ENCODE results near the gene ZNF420. TPM values are rescaled to one million over a fixed set of nuclear protein-coding genes. Genes with fewer than 3 reads are reported as not detected.
"Not testable (repeated sequence)": the region's sequence is repeated elsewhere in the genome, so short reads cannot be mapped to it uniquely, and the experiment has no call there.

The ZNF420 gene
- total RNA-seq = 5.4 and 7.1 TPM in 2 replicates

- peak within 1 kb of the TSS; percentile 83 for H3K4me3 ChIP-seq (ENCODE audit: low read depth, low read length)
- H3K27me3 ChIP-seq (ENCODE audit: control insufficient read depth, insufficient read depth, low read length) = no peaks in the 10 kb centered on the region
- FAIRE-seq (no peak), DNase-seq (ENCODE audit: low read depth) (peak; percentile 84)
- H3K36me3 ChIP-seq (ENCODE audit: control insufficient read depth, insufficient read depth, low read length) = no peaks in the 10 kb centered on the region
- TF ChIP-seq, protein P1, sequence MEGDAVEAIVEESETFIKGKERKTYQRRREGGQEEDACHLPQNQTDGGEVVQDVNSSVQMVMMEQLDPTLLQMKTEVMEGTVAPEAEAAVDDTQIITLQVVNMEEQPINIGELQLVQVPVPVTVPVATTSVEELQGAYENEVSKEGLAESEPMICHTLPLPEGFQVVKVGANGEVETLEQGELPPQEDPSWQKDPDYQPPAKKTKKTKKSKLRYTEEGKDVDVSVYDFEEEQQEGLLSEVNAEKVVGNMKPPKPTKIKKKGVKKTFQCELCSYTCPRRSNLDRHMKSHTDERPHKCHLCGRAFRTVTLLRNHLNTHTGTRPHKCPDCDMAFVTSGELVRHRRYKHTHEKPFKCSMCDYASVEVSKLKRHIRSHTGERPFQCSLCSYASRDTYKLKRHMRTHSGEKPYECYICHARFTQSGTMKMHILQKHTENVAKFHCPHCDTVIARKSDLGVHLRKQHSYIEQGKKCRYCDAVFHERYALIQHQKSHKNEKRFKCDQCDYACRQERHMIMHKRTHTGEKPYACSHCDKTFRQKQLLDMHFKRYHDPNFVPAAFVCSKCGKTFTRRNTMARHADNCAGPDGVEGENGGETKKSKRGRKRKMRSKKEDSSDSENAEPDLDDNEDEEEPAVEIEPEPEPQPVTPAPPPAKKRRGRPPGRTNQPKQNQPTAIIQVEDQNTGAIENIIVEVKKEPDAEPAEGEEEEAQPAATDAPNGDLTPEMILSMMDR (IDR thresholded peaks at IDR 0.05; ENCODE audit: insufficient read depth, low read length, severe bottlenecking) = no peak
Measured at GRCh38 chr19:37077934-37078716, at the start of gene ZNF420. Gene ZNF420 (plus strand): TSS chr19:37078433. CDS start chr19:37089119, 10,686 bp downstream.

DNA sequence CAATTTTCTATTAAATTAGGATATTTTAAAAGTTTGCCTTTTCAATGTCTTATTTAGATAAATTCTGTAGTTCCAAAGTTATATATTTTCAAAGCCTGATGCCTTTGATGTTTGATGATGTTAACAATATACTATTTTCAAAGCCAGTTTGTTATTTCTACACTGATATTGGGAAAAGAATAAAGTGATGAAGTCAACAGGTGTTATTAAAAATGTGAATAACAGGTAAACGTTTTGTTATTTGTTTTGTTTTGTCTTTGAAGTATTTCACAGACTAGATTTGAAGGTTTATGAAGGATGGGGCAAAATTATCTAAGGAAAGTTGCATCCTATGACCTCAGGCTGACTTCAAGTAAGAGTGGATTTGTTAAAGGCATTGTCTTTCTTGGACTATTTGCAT is 33.1 kb upstream of the ZNF420 start:
- no peaks in the 10 kb centered on the region for H3K27me3 ChIP-seq (ENCODE audit: control insufficient read depth, insufficient read depth, low read length)
- FAIRE-seq = no peak

GRCh38 chr19:37055330-37055729 is 22.9 kb upstream of the ZNF420 start:
- no peaks in the 10 kb centered on the region for H3K36me3 ChIP-seq (ENCODE audit: control insufficient read depth, insufficient read depth, low read length)
- DNase-seq (ENCODE audit: low read depth) (no peak), FAIRE-seq (no peak)
- H3K27me3 ChIP-seq (ENCODE audit: control insufficient read depth, insufficient read depth, low read length) = no peaks in the 10 kb centered on the region
- TF ChIP-seq, protein P1 (IDR thresholded peaks at IDR 0.05; ENCODE audit: insufficient read depth, low read length, severe bottlenecking) = no peak
- H3K4me3 ChIP-seq (ENCODE audit: low read depth, low read length) = no peak overlapping the region

More for the DNA sequence above, 33.1 kb upstream of the ZNF420 start:
- DNase-seq (ENCODE audit: low read depth) = no peak
- Histone ChIP-seq H3K36me3 (ENCODE audit: control insufficient read depth, insufficient read depth, low read length) (no peaks in the 10 kb centered on the region), H3K4me3 (ENCODE audit: low read depth, low read length) (no peak overlapping the region)
- TF ChIP-seq, protein P1 (IDR thresholded peaks at IDR 0.05; ENCODE audit: insufficient read depth, low read length, severe bottlenecking) = no peak

- no peak overlapping the region for H3K4me3 ChIP-seq (ENCODE audit: low read depth, low read length)
- no peak for DNase-seq (ENCODE audit: low read depth)
- FAIRE-seq = no peak
- no peaks in the 10 kb centered on the region for H3K27me3 ChIP-seq (ENCODE audit: control insufficient read depth, insufficient read depth, low read length)
- TF ChIP-seq, protein P1 (IDR thresholded peaks at IDR 0.05; ENCODE audit: insufficient read depth, low read length, severe bottlenecking) = no peak
- no peaks in the 10 kb centered on the region for H3K36me3 ChIP-seq (ENCODE audit: control insufficient read depth, insufficient read depth, low read length)
Measured at GRCh38 chr19:37056776-37057175, 21.5 kb upstream of the ZNF420 start.

- DNase-seq (ENCODE audit: low read depth) (no peak), FAIRE-seq (no peak)
- Histone ChIP-seq H3K27me3 (ENCODE audit: control insufficient read depth, insufficient read depth, low read length) (no peaks in the 10 kb centered on the region), H3K36me3 (ENCODE audit: control insufficient read depth, insufficient read depth, low read length) (no peaks in the 10 kb centered on the region), H3K4me3 (ENCODE audit: low read depth, low read length) (no peak overlapping the region)
- TF ChIP-seq, protein P1 (IDR thresholded peaks at IDR 0.05; ENCODE audit: insufficient read depth, low read length, severe bottlenecking) = no peak
Measured at GRCh38 chr19:37059142-37059541, 19.1 kb upstream of the ZNF420 start.

DNA sequence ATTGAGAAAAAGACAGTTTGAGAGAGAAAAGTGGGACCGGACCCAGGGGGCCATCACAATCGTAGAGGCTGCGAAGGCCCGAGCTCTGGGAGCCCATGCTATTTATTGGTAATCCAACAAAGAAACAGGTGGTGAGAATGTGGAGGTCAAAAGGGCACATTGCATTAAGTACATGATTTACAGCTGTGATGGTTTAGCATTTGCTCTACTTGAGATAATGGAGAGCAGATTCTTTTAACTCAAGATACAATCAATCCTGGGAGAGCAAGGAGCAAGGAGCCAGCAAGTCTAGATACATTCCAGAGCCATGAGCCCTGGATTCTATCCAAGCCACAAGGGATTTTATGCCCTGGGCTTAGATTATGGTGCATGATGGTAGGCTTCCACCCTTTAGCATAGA is 13.3 kb upstream of the ZNF420 start:
- not testable (repeated sequence) for DNase-seq (ENCODE audit: low read depth); H3K27me3 ChIP-seq (ENCODE audit: control insufficient read depth, insufficient read depth, low read length); H3K4me3 ChIP-seq (ENCODE audit: low read depth, low read length); FAIRE-seq; H3K36me3 ChIP-seq (ENCODE audit: control insufficient read depth, insufficient read depth, low read length)

Measured in bronchial epithelial cell (primary cell).